HFFc6 (cell line): ENCODE results near the gene THUMPD2. TPM values are rescaled to one million over a fixed set of nuclear protein-coding genes. Genes with fewer than 3 reads are reported as not detected.

Experiments
- DNase-seq: peaks from one replicate; pipeline ENCODE4 v3.0.0-alpha.2; 2018
- H3K27ac Mint-ChIP-seq: 2 replicates; pipeline ENCODE4 v1.8.0; 2020; ENCODE audit warnings: mild to moderate bottlenecking, mixed read lengths
- H3K27me3 Mint-ChIP-seq: 2 replicates; pipeline ENCODE4 v1.8.0; 2021; ENCODE audit warnings: mild to moderate bottlenecking, moderate library complexity, mixed read lengths; ENCODE audit not compliant: insufficient read depth
- H3K36me3 Mint-ChIP-seq: 2 replicates; pipeline ENCODE4 v1.8.0; 2021; ENCODE audit warnings: low read depth, mixed read lengths
- H3K4me1 Mint-ChIP-seq: 2 replicates; pipeline ENCODE4 v1.8.0; 2020; ENCODE audit warnings: low read depth, mixed read lengths
- H3K4me3 Mint-ChIP-seq: 2 replicates; pipeline ENCODE4 v1.8.0; 2020; ENCODE audit warnings: mild to moderate bottlenecking, moderate library complexity, mixed read lengths
- H3K9me3 Mint-ChIP-seq: 2 replicates; pipeline ENCODE4 v1.8.0; 2020; ENCODE audit warnings: mild to moderate bottlenecking, mixed read lengths
- total RNA-seq, 6 experiments: library from RNA; stranded (reverse); fragmentation: NEBNext Ultra II Directional; extraction: Animal tissue kit (Norgen Biotek cat#: 25700); gene quantifications; 2 replicates in 1 of 6; 3 replicates in 5 of 6; pipeline ENCODE4 v1.2.3, GENCODE V29; 2021
- TF ChIP-seq, protein P1 (sequence below): fragments of 200-600 bp; sonication (generic); IDR thresholded peaks from 2 replicates; pipeline ENCODE4 v1.5.0; 2021; ENCODE audit warnings: antibody characterized with exemption, mild to moderate bottlenecking

Gene THUMPD2
- total RNA-seq, 6 experiments from 2014 or later, result 5.2 to 7.1 (median 6.1) TPM

GRCh38 chr2:39708003-39708402 lies 71.1 kb downstream of the THUMPD2 start:
- peaks cover 4% of the 10 kb centered on the region; the same call in 1 of the 2 replicates for H3K9me3 Mint-ChIP-seq
- no peak overlapping the region for H3K27ac Mint-ChIP-seq
- H3K36me3 Mint-ChIP-seq, result peaks cover 5% of the 10 kb centered on the region; the same call in 1 of the 2 replicates
- H3K4me3 Mint-ChIP-seq, result no peak overlapping the region
- no peaks in the 10 kb centered on the region for H3K4me1 Mint-ChIP-seq
- no peak for DNase-seq
- TF ChIP-seq, protein P1, sequence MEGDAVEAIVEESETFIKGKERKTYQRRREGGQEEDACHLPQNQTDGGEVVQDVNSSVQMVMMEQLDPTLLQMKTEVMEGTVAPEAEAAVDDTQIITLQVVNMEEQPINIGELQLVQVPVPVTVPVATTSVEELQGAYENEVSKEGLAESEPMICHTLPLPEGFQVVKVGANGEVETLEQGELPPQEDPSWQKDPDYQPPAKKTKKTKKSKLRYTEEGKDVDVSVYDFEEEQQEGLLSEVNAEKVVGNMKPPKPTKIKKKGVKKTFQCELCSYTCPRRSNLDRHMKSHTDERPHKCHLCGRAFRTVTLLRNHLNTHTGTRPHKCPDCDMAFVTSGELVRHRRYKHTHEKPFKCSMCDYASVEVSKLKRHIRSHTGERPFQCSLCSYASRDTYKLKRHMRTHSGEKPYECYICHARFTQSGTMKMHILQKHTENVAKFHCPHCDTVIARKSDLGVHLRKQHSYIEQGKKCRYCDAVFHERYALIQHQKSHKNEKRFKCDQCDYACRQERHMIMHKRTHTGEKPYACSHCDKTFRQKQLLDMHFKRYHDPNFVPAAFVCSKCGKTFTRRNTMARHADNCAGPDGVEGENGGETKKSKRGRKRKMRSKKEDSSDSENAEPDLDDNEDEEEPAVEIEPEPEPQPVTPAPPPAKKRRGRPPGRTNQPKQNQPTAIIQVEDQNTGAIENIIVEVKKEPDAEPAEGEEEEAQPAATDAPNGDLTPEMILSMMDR, result no peak
- peaks cover 2% of the 10 kb centered on the region for H3K27me3 Mint-ChIP-seq

- peaks cover 10% of the 10 kb centered on the region for H3K36me3 Mint-ChIP-seq
- DNase-seq, result no peak
- peaks cover 2% of the 10 kb centered on the region for H3K27me3 Mint-ChIP-seq
- H3K9me3 Mint-ChIP-seq, result peaks cover 9% of the 10 kb centered on the region
- H3K4me3 Mint-ChIP-seq, result no peak overlapping the region
- TF ChIP-seq, protein P1, result no peak
- H3K4me1 Mint-ChIP-seq, result no peaks in the 10 kb centered on the region
- no peak overlapping the region for H3K27ac Mint-ChIP-seq
Measured at GRCh38 chr2:39706945-39707344, 72.1 kb downstream of the THUMPD2 start.

GRCh38 chr2:39706312-39706711 lies 72.7 kb downstream of the THUMPD2 start:
- peaks cover 2% of the 10 kb centered on the region for H3K27me3 Mint-ChIP-seq
- DNase-seq, result no peak
- H3K4me1 Mint-ChIP-seq, result no peaks in the 10 kb centered on the region
- TF ChIP-seq, protein P1, result no peak
- H3K36me3 Mint-ChIP-seq, result peaks cover 17% of the 10 kb centered on the region
- no peak overlapping the region for H3K4me3 Mint-ChIP-seq
- peaks cover 15% of the 10 kb centered on the region for H3K9me3 Mint-ChIP-seq
- H3K27ac Mint-ChIP-seq, result no peak overlapping the region

DNA sequence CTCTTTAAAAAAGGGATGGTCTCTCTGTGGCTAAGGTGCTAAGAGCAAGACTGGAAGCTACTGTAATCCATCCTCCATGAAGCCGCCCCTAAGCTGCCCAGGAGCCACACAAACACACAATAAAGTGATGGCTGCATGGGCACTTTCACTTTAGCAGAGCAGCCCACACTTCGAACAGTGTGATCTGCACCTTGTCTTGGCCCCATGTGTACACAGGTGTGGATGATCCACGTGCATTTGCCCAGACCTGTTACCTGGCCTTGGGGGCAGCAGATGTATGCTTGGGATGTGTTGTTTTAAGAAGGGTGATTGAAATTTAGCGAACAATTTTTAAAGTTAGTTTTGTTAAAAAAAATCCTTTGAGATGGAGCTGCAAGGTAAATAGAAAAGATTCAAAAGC lies 73.4 kb downstream of the THUMPD2 start:
- H3K9me3 Mint-ChIP-seq, result peaks cover 22% of the 10 kb centered on the region
- no peak overlapping the region for H3K27ac Mint-ChIP-seq

GRCh38 chr2:39704540-39704939 lies 74.5 kb downstream of the THUMPD2 start:
- DNase-seq, result no peak
- Mint-ChIP-seq H3K9me3 (peaks cover 27% of the 10 kb centered on the region), H3K27ac (no peak overlapping the region), H3K4me3 (no peak overlapping the region), H3K36me3 (peaks cover 22% of the 10 kb centered on the region), H3K27me3 (peaks cover 2% of the 10 kb centered on the region), H3K4me1 (no peaks in the 10 kb centered on the region)
- TF ChIP-seq, protein P1, result no peak

More for the DNA sequence above, 73.4 kb downstream of the THUMPD2 start:
- Mint-ChIP-seq H3K36me3 (peaks cover 22% of the 10 kb centered on the region), H3K4me1 (no peaks in the 10 kb centered on the region), H3K4me3 (no peak overlapping the region), H3K27me3 (peaks cover 2% of the 10 kb centered on the region)
- DNase-seq, result no peak
- TF ChIP-seq, protein P1, result no peak
